ENCODE measurements around the gene IL6R.
"Not testable (repeated sequence)": the region's sequence is repeated elsewhere in the genome, so short reads cannot be mapped to it uniquely, and the experiment has no call there.

The IL6R gene

GRCh38 chr1:154404984-154405746 lies at the start of gene IL6R:
Gene IL6R (plus strand): TSS chr1:154405343. CDS start chr1:154405630, 287 bp downstream.
- DNase-seq: peak; percentile 86

DNA sequence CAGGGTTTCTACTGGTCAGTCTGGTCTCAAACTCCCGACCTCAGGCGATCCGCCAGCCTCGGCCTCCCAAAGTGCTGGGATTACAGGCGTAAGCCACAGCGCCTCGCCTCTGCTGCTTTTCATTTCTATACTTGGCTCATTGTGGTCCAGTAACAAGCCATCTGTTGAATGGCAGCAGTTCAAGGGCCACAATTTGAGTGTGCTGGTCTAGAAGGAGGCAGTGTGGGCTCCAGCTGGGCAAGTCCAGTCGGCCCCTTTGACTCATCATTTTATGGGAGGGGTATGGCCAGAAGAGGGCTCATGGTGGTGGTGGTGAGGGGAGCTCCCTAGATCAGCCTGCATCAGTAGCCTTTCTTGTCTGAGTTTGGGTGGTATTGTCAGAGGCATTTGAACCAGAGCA lies 46.6 kb upstream of the IL6R start:
- no peak for DNase-seq

- no peak for DNase-seq
Observed at GRCh38 chr1:154360288-154360687, 44.9 kb upstream of the IL6R start.

DNA sequence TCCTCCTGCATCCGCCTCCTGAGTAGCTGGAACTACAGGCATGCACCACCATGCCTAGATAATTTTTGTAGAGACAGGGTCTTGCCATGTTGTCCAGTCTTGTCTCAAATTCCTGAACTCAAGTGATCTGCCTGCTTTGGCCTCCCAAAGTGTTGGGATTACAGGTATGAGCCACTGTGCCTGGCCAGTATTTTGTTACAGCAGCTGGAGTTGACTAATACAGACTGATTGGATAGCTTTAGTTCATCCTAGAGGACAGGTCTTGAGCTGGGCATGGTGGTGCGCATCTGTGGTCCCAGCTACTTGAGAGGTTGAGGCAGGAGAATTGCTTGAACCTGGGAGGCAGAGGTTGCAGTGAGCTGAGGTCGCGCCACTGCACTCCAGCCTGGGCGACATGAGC lies 44.3 kb upstream of the IL6R start:
- DNase-seq: not testable (repeated sequence)

DNA sequence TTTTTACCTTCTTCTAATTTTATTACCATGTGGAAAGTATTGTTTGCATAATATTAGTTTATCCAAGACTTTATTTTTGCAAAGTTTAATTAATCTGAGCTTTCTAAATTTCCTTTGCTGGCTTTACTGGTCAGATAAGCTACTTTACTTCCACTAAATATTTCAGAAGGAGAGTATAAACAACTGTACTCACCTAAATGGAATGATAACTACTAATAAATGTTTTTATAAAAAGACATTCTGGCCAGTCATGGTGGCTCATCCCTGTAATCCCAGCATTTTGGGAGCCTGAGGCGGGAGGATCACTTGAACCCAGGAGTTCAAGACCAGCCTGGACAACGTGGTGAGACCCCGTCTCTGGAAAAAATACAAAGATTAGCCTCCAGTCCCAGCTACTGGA lies 43.8 kb upstream of the IL6R start:
- DNase-seq: no peak

DNA sequence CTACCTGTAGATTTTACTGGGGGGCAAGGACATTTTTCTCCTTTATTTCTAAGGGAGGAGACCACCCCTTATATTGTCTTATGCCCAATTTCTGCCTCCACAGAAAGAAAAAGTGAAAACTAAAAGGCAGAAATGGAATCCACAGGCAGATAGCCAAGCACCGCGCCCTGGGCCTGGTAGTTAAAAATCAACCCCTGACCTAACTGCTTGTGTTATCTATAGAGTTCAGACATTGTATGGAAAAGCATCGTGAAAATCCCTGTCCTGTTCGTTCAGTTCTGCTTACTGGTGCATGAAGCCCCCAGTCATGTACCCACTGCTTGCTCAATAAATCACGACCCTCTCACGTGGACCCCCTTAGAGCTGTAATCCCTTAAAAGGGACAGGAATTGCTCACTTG lies 33.7 kb upstream of the IL6R start:
- DNase-seq: no peak

GRCh38 chr1:154373777-154374357 lies 31.3 kb upstream of the IL6R start:
- not testable (repeated sequence) for DNase-seq

GRCh38 chr1:154379301-154379700 lies 25.8 kb upstream of the IL6R start:
- DNase-seq: no peak

DNA sequence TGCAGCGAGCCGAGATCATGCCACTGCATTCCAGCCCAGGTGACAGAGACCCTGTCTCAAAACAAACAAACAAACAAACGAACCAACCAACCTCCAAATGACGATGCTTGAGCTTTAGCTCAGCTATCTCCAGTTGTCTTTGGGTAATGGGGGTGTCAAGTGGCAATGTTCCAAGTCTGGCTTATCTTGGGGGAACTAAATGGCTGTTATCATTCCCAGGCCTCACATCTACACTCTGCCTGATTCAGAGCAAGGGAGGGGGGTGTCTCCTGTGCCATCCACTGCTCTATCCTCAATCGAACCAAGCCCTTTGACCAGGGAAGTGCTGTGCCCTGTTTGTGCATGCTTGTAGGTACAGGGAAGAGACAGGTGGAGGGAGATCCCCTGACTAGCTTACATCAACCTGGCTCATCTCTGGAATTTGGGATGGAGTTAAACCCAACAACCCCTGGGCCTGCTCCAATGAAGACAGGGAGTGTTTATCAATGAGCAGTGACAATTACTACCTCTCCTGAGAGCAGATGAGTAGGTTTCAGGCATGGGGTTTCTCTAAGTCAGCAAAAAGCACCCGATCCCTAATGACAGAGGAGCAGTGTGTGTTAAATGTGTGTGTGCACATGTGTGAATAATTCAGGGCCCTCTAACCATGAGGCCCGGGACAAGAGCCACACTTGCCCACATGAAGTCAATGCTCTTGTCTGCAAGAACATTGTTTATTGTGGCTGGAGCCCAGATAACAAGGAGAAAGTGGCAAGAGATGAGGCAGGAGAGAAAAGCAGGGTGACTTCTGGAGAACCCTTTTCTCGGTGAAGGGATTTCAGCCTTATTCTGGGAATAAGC lies 20.3 kb upstream of the IL6R start:
- DNase-seq: no peak

DNA sequence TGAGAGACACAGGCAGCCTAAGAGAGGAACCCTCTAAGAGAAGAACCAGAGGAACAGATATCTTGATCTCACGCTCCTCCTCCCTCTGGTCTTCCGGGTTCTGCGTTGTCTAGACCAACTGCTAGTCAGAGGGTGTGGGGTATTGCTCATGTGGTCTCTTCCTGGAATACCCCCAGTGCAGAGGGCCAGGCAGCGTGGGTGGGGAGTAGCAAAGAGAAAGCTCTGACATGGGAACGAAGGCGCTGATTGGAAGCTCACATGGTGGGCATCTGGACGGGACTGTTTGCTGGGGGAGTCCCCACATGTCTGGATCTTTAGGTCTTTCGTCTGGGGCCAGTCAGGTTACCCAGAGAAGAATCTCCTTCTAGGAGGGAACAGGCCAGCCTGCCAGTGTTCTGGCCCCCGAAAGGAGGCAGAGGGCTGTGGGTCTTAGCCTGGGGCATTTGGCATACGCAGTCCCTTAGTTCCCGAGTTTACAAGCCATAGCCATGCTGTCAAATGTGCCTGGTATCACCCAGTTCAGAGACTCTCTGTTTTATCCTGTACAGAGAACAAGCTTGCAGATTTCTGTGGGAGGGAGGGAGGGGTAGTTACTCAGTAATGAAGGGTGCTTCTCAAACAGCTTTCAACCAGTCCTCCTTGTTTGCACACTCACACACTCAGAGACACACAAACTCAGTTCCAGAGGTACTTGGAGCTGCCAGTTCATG lies 18.3 kb upstream of the IL6R start:
- no peak for DNase-seq

DNA sequence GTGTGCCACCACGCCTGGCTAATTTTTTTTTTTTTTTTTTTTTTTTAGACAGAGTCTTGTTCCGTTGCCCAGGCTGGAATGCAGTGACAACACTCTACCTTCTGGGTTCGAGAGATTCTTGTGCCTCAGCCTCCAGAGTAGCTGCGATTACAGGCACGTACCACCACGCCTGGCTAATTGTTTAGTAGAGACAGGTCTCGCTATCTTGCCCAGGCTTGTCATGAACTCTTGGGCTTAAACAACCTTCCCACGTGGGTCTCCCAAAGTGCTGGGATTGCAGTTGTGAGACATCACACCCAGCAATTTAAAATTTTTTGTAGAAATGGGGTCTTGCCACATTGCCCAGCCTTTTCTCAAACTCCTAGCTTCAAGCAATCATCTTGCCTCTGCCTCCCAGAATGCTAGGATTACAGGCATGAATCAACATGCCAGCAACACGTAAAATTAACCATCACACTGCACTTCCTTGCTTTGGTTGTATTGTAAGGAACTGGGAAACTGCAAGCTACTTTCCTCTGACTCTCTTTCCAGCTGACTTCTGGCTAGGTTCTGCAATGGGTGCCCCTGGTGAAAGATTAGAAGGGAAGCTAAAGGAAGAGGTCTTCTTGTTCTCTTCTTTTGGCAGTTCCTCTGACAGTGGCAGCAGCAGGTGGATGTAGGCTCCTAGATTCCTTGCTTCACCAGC lies 13.9 kb upstream of the IL6R start:
- DNase-seq: no peak

DNA sequence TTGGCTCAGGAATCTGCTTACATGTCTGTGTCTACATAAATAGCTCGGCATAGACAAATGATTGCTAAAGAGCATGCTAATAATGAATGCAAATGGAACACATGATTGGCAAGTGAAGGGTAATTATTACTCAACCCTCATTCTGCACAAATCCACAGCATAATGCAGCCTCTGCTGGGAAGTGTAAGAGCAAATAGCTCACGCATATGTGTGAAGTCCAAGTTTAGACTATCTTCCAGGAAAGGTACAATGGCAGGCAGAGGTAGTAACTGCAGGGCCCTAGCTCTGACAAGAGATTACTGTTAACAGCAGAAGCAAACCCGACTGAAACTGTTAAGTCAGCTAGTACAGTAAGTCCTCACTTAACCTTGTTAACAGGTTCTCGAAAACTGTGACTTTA lies 7.0 kb upstream of the IL6R start:
- DNase-seq: no peak

- no peak for DNase-seq
Observed at GRCh38 chr1:154398678-154399077, 6.5 kb upstream of the IL6R start.

- DNase-seq: no peak
Observed at GRCh38 chr1:154400381-154400801, 4.8 kb upstream of the IL6R start.

GRCh38 chr1:154402409-154402921 lies 2.7 kb upstream of the IL6R start:
- no peak for DNase-seq

DNA sequence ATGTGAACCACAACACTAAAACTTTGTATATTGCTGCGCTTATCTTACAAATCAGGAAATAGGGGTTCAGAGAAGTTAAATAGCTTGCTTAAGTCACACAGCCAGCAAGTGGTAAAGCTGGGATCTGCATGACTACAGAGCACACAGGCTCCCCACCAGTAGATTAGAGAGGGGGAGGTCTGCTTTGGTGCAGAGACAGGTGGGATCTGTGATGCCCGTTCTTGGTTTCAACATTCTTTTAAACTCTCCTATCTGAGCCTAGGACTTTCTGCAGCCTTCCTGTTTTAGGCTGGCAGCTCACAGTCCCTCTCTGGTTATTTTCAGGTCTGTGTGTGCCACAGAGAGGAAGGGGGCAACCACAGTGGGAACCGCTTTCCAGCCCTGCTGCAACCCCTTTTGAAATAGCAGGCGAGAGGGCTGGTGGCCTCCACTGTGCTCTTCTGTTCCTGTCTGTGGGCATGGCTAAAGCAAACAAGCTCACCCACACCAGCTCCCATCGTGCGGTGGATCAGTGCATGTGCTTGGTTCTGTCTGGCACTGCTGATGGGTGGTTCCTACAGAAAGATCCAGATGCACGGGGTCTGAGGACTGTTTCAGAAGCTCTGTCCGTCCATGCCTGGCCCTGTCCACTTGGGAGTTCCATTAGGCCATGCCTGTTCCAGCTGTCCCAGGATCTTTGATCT lies 1.7 kb upstream of the IL6R start:
- no peak for DNase-seq

DNA sequence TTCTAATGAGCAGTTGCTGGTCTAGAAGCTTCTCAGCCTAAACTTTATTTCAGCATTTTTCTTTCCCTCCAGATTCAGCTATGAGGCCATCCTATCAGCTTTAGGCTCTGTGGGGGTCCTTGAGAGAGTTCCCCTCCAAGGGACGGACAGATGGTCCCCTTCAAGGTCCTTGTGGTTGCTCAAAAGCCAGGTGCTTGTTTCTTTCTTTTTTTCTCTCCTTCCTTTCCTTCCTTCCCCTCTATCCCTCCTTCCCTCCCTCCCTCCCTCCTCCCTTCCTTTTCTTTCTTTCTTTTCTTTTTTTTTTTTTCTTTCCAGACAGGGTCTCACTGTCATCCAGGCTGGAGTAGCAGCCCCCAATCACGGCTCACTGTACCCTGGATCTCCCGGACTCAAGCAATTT lies 1.2 kb upstream of the IL6R start:
- no peak for DNase-seq

DNA sequence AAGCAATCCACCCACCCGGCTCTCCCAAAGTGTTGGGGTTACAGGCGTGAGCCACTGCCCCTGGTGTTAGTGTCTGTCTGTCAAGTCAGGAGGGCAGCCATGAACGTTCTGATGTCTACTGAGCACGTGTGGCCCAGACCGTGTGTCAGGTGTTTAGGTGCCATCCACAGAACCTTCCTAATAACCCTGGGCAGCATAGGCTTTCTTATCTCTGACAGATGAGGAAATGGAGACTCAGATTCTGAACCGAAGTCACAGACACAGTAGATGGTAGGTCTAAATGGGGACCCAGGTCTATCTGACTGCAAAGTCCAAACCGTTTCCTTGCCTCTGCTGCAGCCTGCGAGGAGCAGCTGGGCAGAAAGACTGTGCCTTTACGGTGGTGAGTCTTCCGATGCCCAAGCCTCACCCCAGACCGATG lies 622 bp upstream of the IL6R start:
- no peak for DNase-seq

GRCh38 chr1:154405747-154406571 lies 816 bp downstream of the IL6R start:
- peak; percentile 68 for DNase-seq

GRCh38 chr1:154406572-154406879 lies 1.4 kb downstream of the IL6R start:
- DNase-seq: no peak

DNA sequence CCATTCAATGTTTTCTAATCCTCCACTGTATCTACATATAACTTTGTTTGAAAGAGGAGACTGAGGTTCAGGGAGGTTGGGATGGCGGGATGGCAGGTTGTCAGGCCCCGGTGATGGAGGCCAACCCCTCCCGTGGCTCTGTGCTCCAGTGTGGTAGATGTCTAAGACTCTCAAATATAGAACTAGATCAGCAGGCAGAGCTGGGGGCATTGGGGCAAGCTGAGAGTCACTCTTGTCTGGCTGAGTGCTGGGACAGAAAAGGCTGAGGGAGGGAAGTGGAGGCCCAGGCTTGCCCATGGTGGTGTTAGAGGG lies 1.7 kb downstream of the IL6R start:
- no peak for DNase-seq

All from left hindlimb (tissue), 1 donor.